Adipocyte (in vitro differentiated cells): ENCODE measurements around the gene CTNS.

ENCODE experiments used
- DNase-seq: peaks from one replicate; pipeline ENCODE4 v3.0.0-alpha.2; 2015; ENCODE audit warnings: low read depth
- H3K27me3 ChIP-seq: replicated peaks from 2 replicates; pipeline ENCODE4 v1.7.0; 2013; ENCODE audit warnings: mild to moderate bottlenecking, low read length, moderate library complexity; ENCODE audit not compliant: control insufficient read depth, insufficient read depth
- H3K36me3 ChIP-seq: 2 replicates; pipeline ENCODE4 v1.7.0; 2013; ENCODE audit warnings: low read length, mild to moderate bottlenecking, moderate library complexity; ENCODE audit not compliant: control insufficient read depth, insufficient read depth, severe bottlenecking
- H3K4me1 ChIP-seq: 2 replicates; pipeline ENCODE4 v1.7.0; 2013; ENCODE audit warnings: mild to moderate bottlenecking, low read length, moderate library complexity; ENCODE audit not compliant: control insufficient read depth, insufficient read depth
- H3K4me3 ChIP-seq: 2 replicates; pipeline ENCODE4 v1.7.0; 2013; ENCODE audit warnings: mild to moderate bottlenecking, low read length, moderate library complexity
- H3K9ac ChIP-seq: 2 replicates; pipeline ENCODE4 v1.7.0; 2013; ENCODE audit warnings: mild to moderate bottlenecking, low read length, moderate library complexity
- H3K9me3 ChIP-seq: 2 replicates; pipeline ENCODE4 v1.7.0; 2013; ENCODE audit warnings: mild to moderate bottlenecking, low read length, moderate library complexity; ENCODE audit not compliant: control insufficient read depth

CTNS gene

GRCh38 chr17:3645310-3645709, 8.8 kb downstream of the CTNS start:
- Histone ChIP-seq H3K9me3 (no peaks in the 10 kb centered on the region), H3K36me3 (peaks cover 19% of the 10 kb centered on the region), H3K4me3 (no peak overlapping the region), H3K9ac (no peak overlapping the region), H3K27me3 (no peaks in the 10 kb centered on the region), H3K4me1 (peaks cover 16% of the 10 kb centered on the region)
- no peak for DNase-seq

GRCh38 chr17:3647251-3647650, 10.7 kb downstream of the CTNS start:
- H3K27me3 ChIP-seq = no peaks in the 10 kb centered on the region
- peak overlapping the region; percentile 45 for H3K9ac ChIP-seq
- DNase-seq = no peak
- H3K4me1 ChIP-seq = peaks cover 16% of the 10 kb centered on the region
- peaks cover 9% of the 10 kb centered on the region for H3K36me3 ChIP-seq
- no peak overlapping the region for H3K4me3 ChIP-seq
- no peaks in the 10 kb centered on the region for H3K9me3 ChIP-seq

DNA sequence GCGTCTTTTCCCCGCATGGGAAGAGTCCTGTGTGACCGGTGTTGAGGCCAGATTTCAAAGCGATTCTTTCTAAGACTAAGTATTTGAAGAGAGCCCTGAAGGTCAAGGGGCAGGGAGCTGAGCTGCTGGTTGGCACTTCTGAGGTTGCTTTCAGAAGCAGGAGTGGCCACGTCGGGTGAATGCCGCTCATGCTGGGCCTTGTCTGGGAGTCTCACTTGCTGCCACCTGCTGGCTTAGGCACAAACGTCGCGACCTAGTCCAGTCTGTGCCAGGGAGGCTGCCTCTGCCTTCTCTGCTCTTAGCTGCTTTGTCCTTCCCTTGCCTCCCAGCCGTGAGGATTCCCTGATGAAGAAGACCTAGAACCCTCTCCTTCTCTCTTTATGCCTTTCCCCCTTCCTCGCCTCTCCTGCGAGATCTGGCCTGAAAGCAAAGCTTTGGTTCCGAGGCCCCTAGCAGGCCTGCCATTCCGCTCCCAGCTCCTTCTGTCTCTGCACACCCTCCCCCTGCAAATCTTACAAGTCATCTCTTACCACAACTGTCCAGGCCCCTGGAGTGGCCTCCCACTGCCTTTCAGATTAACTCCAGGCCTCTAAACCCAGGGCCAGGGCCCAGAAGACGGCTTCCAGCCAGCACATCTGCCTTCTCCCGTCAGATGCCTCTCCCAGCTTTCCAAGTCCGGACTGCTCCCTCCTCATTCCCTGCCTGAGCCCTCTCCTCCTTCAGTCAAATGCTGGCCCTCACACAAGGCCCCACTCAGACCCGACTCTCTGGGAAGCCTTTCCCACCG, 11.4 kb downstream of the CTNS start:
- H3K9ac ChIP-seq = peak overlapping the region; percentile 45
- peaks cover 9% of the 10 kb centered on the region for H3K36me3 ChIP-seq
- H3K4me1 ChIP-seq = peaks cover 16% of the 10 kb centered on the region
- no peaks in the 10 kb centered on the region for H3K9me3 ChIP-seq
- DNase-seq = peak; percentile 44
- H3K4me3 ChIP-seq = no peak overlapping the region
- no peaks in the 10 kb centered on the region for H3K27me3 ChIP-seq

GRCh38 chr17:3655766-3656165, 19.2 kb downstream of the CTNS start:
- Histone ChIP-seq H3K9me3 (no peaks in the 10 kb centered on the region), H3K4me3 (no peak overlapping the region), H3K9ac (no peak overlapping the region), H3K27me3 (no peaks in the 10 kb centered on the region), H3K4me1 (peaks cover 25% of the 10 kb centered on the region), H3K36me3 (no peaks in the 10 kb centered on the region)
- DNase-seq = no peak

DNA sequence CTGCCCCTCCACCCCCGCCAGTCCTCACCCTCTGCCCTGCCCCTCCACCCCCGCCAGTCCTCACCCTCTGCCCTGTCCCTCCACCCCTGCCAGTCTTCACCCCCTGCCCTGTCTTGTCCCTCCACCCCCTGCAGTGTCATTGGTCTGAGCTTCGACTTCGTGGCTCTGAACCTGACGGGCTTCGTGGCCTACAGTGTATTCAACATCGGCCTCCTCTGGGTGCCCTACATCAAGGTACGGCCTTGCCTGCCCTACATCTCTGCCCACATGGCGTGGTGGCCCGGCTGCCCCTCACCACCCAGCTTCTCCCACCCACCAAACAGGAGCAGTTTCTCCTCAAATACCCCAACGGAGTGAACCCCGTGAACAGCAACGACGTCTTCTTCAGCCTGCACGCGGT, 19.8 kb downstream of the CTNS start:
- DNase-seq = no peak

DNA sequence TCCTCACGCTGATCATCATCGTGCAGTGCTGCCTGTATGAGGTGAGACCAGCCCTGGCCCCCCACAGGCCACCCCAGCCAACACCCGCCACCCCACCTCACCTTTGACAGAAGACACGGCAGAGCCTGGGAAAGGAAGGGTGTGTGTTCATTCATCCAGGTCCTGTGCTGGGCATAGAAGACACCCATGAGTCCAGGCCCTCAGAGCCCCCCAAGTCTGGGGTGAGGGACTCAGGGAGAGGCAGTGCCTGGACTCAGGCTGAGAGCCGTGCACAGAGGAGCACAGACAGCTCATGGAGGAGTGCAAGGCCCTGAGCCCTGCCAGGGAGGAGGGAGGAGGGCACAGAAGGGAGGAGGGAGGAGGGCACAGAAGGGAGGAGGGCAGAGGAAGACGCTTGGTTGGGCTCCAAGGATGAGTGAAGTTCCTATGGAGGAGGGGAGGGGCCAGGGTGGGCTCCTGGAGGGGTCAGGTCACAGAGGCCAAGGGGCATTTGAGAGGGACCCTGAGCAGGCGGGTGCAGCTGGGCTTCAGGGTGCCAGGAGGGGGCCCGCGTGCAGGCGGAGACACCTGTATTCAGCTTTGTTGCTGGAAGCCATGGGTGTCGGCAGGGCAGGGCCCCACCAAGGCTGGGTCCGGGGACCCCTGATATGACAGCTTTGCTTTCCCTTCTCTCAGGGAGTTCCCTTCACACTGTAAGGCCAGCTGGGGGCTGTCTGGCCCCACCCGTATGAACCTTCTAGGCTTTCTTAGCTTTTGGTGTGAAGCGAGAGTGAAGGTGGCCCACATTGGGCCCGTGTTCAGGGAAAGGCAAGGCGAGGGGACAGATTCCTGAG, 20.4 kb downstream of the CTNS start:
- no peak for DNase-seq
- Histone ChIP-seq H3K4me1 (peaks cover 26% of the 10 kb centered on the region), H3K9ac (no peak overlapping the region), H3K27me3 (no peaks in the 10 kb centered on the region), H3K9me3 (no peaks in the 10 kb centered on the region), H3K4me3 (no peak overlapping the region), H3K36me3 (peaks cover 9% of the 10 kb centered on the region)

More for the DNA sequence above, 19.8 kb downstream of the CTNS start:
- Histone ChIP-seq H3K4me1 (peaks cover 26% of the 10 kb centered on the region), H3K9me3 (no peaks in the 10 kb centered on the region), H3K27me3 (no peaks in the 10 kb centered on the region), H3K4me3 (no peak overlapping the region), H3K36me3 (peaks cover 3% of the 10 kb centered on the region), H3K9ac (no peak overlapping the region)

DNA sequence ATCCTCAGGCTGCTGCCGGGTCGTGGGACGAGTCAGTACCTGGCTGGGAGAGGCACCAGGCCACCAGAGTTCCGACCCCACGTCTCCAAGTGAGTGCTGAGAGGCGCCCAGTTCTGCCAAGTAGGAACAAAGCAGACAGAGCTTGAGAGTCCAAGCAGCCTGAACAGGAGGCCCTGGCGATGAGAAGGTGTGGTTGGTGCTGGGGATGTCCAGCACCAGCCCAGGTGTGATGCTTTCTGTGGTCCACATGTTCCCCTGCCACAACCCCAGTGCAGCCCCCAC, 21.0 kb downstream of the CTNS start:
- Histone ChIP-seq H3K27me3 (no peaks in the 10 kb centered on the region), H3K9me3 (no peaks in the 10 kb centered on the region), H3K9ac (no peak overlapping the region), H3K36me3 (peaks cover 12% of the 10 kb centered on the region), H3K4me3 (no peak overlapping the region), H3K4me1 (peaks cover 26% of the 10 kb centered on the region)
- no peak for DNase-seq

GRCh38 chr17:3657874-3658783, 21.6 kb downstream of the CTNS start:
- Histone ChIP-seq H3K9ac (peak overlapping the region; percentile 48), H3K4me1 (peaks cover 26% of the 10 kb centered on the region), H3K27me3 (no peaks in the 10 kb centered on the region), H3K4me3 (no peak overlapping the region), H3K36me3 (peaks cover 16% of the 10 kb centered on the region), H3K9me3 (no peaks in the 10 kb centered on the region)
- no peak for DNase-seq

DNA sequence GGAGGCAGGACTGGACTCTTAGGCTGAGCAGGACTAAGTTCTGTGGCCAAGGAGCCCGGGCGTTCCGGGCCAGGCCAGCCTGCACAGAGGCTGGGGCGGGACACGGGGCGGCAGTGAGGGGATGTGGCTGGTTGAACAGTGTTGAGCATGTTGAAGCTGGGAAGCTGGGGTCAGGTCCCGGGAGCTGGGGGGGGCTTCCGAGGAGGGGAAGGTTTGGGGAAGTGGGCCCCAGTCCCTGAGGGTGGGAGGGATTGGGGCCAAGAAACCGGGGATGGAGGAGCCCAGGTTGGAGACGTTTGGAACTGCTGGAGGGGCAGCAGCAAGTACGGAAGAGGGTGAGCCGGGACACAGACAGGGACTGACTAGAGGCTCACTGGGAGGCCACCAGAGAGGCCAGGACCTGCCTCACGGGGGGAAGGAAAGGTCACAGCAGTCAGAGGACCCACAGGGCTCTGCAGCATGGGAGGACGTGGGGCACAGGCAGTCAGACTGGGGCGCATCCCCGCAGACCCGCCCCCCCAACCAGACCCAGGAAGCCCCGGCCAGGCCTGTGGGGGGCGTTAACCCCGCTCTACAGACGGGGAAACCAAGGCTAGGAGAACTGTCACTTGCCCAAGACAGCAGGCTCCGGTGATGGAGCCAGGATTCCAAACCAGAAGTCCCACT, 22.4 kb downstream of the CTNS start:
- peaks cover 26% of the 10 kb centered on the region for H3K4me1 ChIP-seq
- no peaks in the 10 kb centered on the region for H3K9me3 ChIP-seq
- H3K4me3 ChIP-seq = peak overlapping the region; percentile 26
- H3K27me3 ChIP-seq = no peaks in the 10 kb centered on the region
- H3K9ac ChIP-seq = peak overlapping the region; percentile 77
- peaks cover 24% of the 10 kb centered on the region for H3K36me3 ChIP-seq
- DNase-seq = no peak

GRCh38 chr17:3659541-3660111, 23.1 kb downstream of the CTNS start:
- no peaks in the 10 kb centered on the region for H3K27me3 ChIP-seq
- H3K4me1 ChIP-seq = peaks cover 26% of the 10 kb centered on the region
- H3K36me3 ChIP-seq = peaks cover 31% of the 10 kb centered on the region
- no peaks in the 10 kb centered on the region for H3K9me3 ChIP-seq
- DNase-seq = peak; percentile 78
- H3K4me3 ChIP-seq = peak overlapping the region; percentile 26
- peak overlapping the region; percentile 77 for H3K9ac ChIP-seq
